IMR-90 (cell line): ENCODE results near the gene ZFHX3. TPM values are rescaled to one million over a fixed set of nuclear protein-coding genes. Genes with fewer than 3 reads are reported as not detected.

ENCODE experiments used
- ATAC-seq: fragments of 200-7000 bp; cut with Tn5 transposase; 2 replicates; pipeline ENCODE4 v1.9.1; 2020; ENCODE audit warnings: low read depth, mild to moderate bottlenecking, moderate library complexity
- BruUV-seq: library from RNA; stranded (reverse); fragments of 400-500 nt; replicated peaks from 2 replicates; lab custom pipeline; 2021; lab: Mats Ljungman, UMichigan
- CTCF ChIA-PET: fragments of 300-600 bp; formaldehyde crosslinking; extraction: SDS; loops from one replicate; lab custom pipeline; 2021; ENCODE audit warnings: antibody characterized with exemption; lab: Yijun Ruan, JAX
- POLR2A ChIA-PET: fragments of 300-600 bp; sonication (Branson Sonifier 250); formaldehyde crosslinking; loops from one replicate; lab custom pipeline; 2022; ENCODE audit warnings: antibody characterized with exemption; ENCODE audit not compliant: unreplicated experiment; lab: Charles Lee
- DNase-seq: peaks from one replicate; pipeline ENCODE4 v3.0.0; 2013
- H2AFZ ChIP-seq: replicated peaks from 2 replicates; pipeline ENCODE3; 2013; ENCODE audit warnings: low read length, mild to moderate bottlenecking; ENCODE audit not compliant: poor library complexity
- H2AK5ac ChIP-seq: 2 replicates; pipeline ENCODE4 v1.6.1; 2013; ENCODE audit warnings: low read depth, low read length, inconsistent platforms
- H2AK9ac ChIP-seq: replicated peaks from 2 replicates; pipeline ENCODE3; 2013; ENCODE audit warnings: mild to moderate bottlenecking, low read depth, low read length, moderate library complexity; ENCODE audit not compliant: poor library complexity
- H2BK120ac ChIP-seq: 2 replicates; pipeline ENCODE4 v1.6.1; 2013; ENCODE audit warnings: low read depth, low read length, inconsistent platforms
- H2BK15ac ChIP-seq: 3 replicates; pipeline ENCODE4 v1.6.1; 2013; ENCODE audit warnings: low read depth, low read length, inconsistent platforms
- H2BK20ac ChIP-seq: 2 replicates; pipeline ENCODE4 v1.6.1; 2013; ENCODE audit warnings: low read depth, mild to moderate bottlenecking, inconsistent platforms, low read length, moderate library complexity
- H2BK5ac ChIP-seq: 2 replicates; pipeline ENCODE4 v1.6.1; 2013; ENCODE audit warnings: mild to moderate bottlenecking, low read depth, low read length, inconsistent platforms; ENCODE audit not compliant: poor library complexity, severe bottlenecking
- H3K14ac ChIP-seq: replicated peaks from 2 replicates; pipeline ENCODE4 v1.6.1; 2013; ENCODE audit warnings: low read depth, low read length, inconsistent platforms
- H3K18ac ChIP-seq: 2 replicates; pipeline ENCODE4 v1.6.1; 2013; ENCODE audit warnings: low read depth, low read length, control low read depth
- H3K23ac ChIP-seq: 2 replicates; pipeline ENCODE4 v1.6.1; 2013; ENCODE audit warnings: low read depth, low read length, inconsistent platforms
- H3K27ac ChIP-seq: 2 replicates; pipeline ENCODE4 v1.5.1; 2013; ENCODE audit warnings: mild to moderate bottlenecking, control low read depth, low read length; ENCODE audit not compliant: insufficient read depth
- H3K27me3 ChIP-seq: 2 replicates; pipeline ENCODE4 v1.6.1; 2013; ENCODE audit warnings: low read length; ENCODE audit not compliant: control insufficient read depth, insufficient read depth
- H3K36me3 ChIP-seq: 2 replicates; pipeline ENCODE4 v1.6.1; 2013; ENCODE audit warnings: low read length, mixed read lengths; ENCODE audit not compliant: control insufficient read depth, insufficient read depth
- H3K4ac ChIP-seq: 2 replicates; pipeline ENCODE4 v1.6.1; 2013; ENCODE audit warnings: low read depth, low read length, inconsistent platforms
- H3K4me1 ChIP-seq: 2 replicates; pipeline ENCODE4 v1.6.1; 2013; ENCODE audit warnings: low read length, mixed read lengths; ENCODE audit not compliant: control insufficient read depth, insufficient read depth
- H3K4me2 ChIP-seq: 2 replicates; pipeline ENCODE4 v1.6.1; 2013; ENCODE audit warnings: low read depth, mild to moderate bottlenecking, control low read depth, low read length, moderate library complexity
- H3K4me3 ChIP-seq: 2 replicates; pipeline ENCODE4 v1.5.1; 2013; ENCODE audit warnings: low read depth, mild to moderate bottlenecking, control low read depth, low read length, moderate library complexity; ENCODE audit not compliant: insufficient read depth
- H3K56ac ChIP-seq: 2 replicates; pipeline ENCODE4 v1.6.1; 2013; ENCODE audit warnings: low read length, inconsistent platforms; ENCODE audit not compliant: insufficient read depth; ENCODE audit errors: extremely low read depth
- H3K79me1 ChIP-seq, 2 experiments: 2 replicates each; pipeline ENCODE4 v1.6.1; 2013; ENCODE audit warnings: low read length in 2 of 2, inconsistent platforms in 1 of 2, low read depth in 1 of 2
- H3K9ac ChIP-seq: 2 replicates; pipeline ENCODE4 v1.6.1; 2013; ENCODE audit warnings: low read depth, low read length, control low read depth
- H3K9me1 ChIP-seq: 2 replicates; pipeline ENCODE4 v1.6.1; 2013; ENCODE audit warnings: low read length, inconsistent platforms; ENCODE audit not compliant: insufficient read depth
- H3K9me3 ChIP-seq: 2 replicates; pipeline ENCODE4 v1.6.1; 2013; ENCODE audit warnings: low read length; ENCODE audit not compliant: control insufficient read depth, insufficient read depth
- H4K20me1 ChIP-seq: 2 replicates; pipeline ENCODE4 v1.6.1; 2013; ENCODE audit warnings: low read length, inconsistent platforms; ENCODE audit not compliant: insufficient read depth
- H4K5ac ChIP-seq: 2 replicates; pipeline ENCODE4 v1.6.1; 2013; ENCODE audit warnings: mild to moderate bottlenecking, low read depth, low read length, control low read depth
- H4K8ac ChIP-seq, 2 experiments: 2 replicates each; pipeline ENCODE4 v1.6.1; 2013; ENCODE audit warnings: low read depth in 2 of 2, low read length in 2 of 2, control low read depth in 1 of 2, inconsistent platforms in 1 of 2
- H4K91ac ChIP-seq: 2 replicates; pipeline ENCODE4 v1.6.1; 2013; ENCODE audit warnings: low read depth, low read length, inconsistent platforms; ENCODE audit not compliant: insufficient read depth
- MAFK ChIP-seq: IDR thresholded peaks from 2 replicates; pipeline ENCODE4 v1.6.1; 2012; ENCODE audit warnings: low read depth, low read length, improper control_type of control experiment
- MXI1 ChIP-seq: IDR thresholded peaks from 2 replicates; pipeline ENCODE4 v1.6.1; 2012; ENCODE audit warnings: low read depth, mild to moderate bottlenecking, low read length, moderate library complexity, borderline replicate concordance
- POLR2A ChIP-seq: IDR thresholded peaks from 2 replicates; pipeline ENCODE4 v1.6.1; 2012; ENCODE audit warnings: mild to moderate bottlenecking, low read depth, low read length
- USF2 ChIP-seq: fragments of 150-350 bp; IDR thresholded peaks from 2 replicates; pipeline ENCODE4 v1.6.1; 2017; ENCODE audit warnings: mild to moderate bottlenecking, antibody characterized with exemption, low read length, low read depth
- WGBS, 2 experiments: methylation state at CpG; one replicate each; pipeline versions ENCODE4 v1.1.5 to v1.1.7; 2013; ENCODE audit warnings: missing lambda C conversion rate in 2 of 2; ENCODE audit not compliant: insufficient read length in 1 of 2; ENCODE audit errors: extremely low coverage in 2 of 2; 5-methylcytosine and 5-hydroxymethylcytosine counted together
- dilution Hi-C: fragments of 300-500 bp; cut with HindIII; formaldehyde crosslinking; loops from one replicate; pipeline ENCODE4 v1.14.3; 2018; ENCODE audit warnings: low sequenced_read_pairs; ENCODE audit not compliant: unreplicated experiment
- in situ Hi-C: fragments of 300-500 bp; cut with MboI; formaldehyde crosslinking; loops from 3 replicates; pipeline ENCODE4 v1.14.3; 2019; ENCODE audit warnings: low sequenced_read_pairs, inconsistent platforms, mixed read lengths
- intact Hi-C: fragments of 100-400 bp; cut with micrococcal nuclease; formaldehyde crosslinking; loops from 2 replicates; pipeline ENCODE4 v1.10.0; 2022
- polyA plus RNA-seq, 3 experiments: library from polyadenylated mRNA; depleted of rRNA; stranded (reverse); fragments of >200 nt; gene quantifications; 2 replicates each; pipeline ENCODE4 v1.2.3, GENCODE V29; 2012; ENCODE audit warnings: low replicate concordance in 1 of 3
- total RNA-seq: library from RNA; depleted of rRNA; stranded (reverse); fragments of >200 nt; gene quantifications from 2 replicates; pipeline ENCODE4 v1.2.3, GENCODE V29; 2012
- TF ChIP-seq, protein P1 (sequence below): conservative IDR thresholded peaks from 2 replicates; pipeline ENCODE4 v1.5.1; 2012; ENCODE audit warnings: mild to moderate bottlenecking, low read depth, low read length, improper control_type of control experiment

Gene ZFHX3
- total and polyA plus RNA-seq, 2 of the 4 experiments (the other 2 are of a cell fraction): 1.4 to 1.7 TPM

GRCh38 chr16:72969146-72969545 is 78.8 kb downstream of the ZFHX3 start:
- no peak overlapping the region for H2AFZ ChIP-seq
- H2BK5ac ChIP-seq: no peak overlapping the region
- no peak overlapping the region for H3K4ac ChIP-seq
- ChIA-PET CTCF (no interaction called here), POLR2A (interaction anchor here (0.5 kb wide), 1 partner anchor 234 kb away, joined by 5 read pairs; no protein-coding TSS in a partner anchor)
- H4K5ac ChIP-seq: no peak overlapping the region
- no peak overlapping the region for H2AK5ac ChIP-seq
- dilution Hi-C loops (no loop called here), intact Hi-C loops (no loop called here), in situ Hi-C loops (no loop called here)
- H3K9me1 ChIP-seq: peaks cover 2% of the 10 kb centered on the region; the same call in 1 of the 2 replicates
- no peak overlapping the region for H3K4me2 ChIP-seq
- no peak overlapping the region for H4K8ac ChIP-seq
- no peak for DNase-seq
- no peaks in the 10 kb centered on the region for H3K9me3 ChIP-seq
- H3K14ac ChIP-seq: no peak overlapping the region
- H2BK120ac ChIP-seq: no peak overlapping the region
- no peak overlapping the region for H3K18ac ChIP-seq
- no peaks in the 10 kb centered on the region for H3K27me3 ChIP-seq
- no peak overlapping the region for H3K9ac ChIP-seq
- no peak overlapping the region for H3K27ac ChIP-seq
- no peak for ATAC-seq
- no peak overlapping the region for H3K4me3 ChIP-seq
- no CpG with 5 or more reads among the region's 7 CpGs for WGBS, 2 experiments
- H2BK20ac ChIP-seq: no peak overlapping the region
- TF ChIP-seq, protein P1, sequence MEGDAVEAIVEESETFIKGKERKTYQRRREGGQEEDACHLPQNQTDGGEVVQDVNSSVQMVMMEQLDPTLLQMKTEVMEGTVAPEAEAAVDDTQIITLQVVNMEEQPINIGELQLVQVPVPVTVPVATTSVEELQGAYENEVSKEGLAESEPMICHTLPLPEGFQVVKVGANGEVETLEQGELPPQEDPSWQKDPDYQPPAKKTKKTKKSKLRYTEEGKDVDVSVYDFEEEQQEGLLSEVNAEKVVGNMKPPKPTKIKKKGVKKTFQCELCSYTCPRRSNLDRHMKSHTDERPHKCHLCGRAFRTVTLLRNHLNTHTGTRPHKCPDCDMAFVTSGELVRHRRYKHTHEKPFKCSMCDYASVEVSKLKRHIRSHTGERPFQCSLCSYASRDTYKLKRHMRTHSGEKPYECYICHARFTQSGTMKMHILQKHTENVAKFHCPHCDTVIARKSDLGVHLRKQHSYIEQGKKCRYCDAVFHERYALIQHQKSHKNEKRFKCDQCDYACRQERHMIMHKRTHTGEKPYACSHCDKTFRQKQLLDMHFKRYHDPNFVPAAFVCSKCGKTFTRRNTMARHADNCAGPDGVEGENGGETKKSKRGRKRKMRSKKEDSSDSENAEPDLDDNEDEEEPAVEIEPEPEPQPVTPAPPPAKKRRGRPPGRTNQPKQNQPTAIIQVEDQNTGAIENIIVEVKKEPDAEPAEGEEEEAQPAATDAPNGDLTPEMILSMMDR: no peak
- no peak for TF ChIP-seq POLR2A
- no peak for TF ChIP-seq USF2
- no peak for TF ChIP-seq MAFK
- no peak for TF ChIP-seq MXI1
- H3K4me1 ChIP-seq: no peaks in the 10 kb centered on the region
- H4K20me1 ChIP-seq: peaks cover 18% of the 10 kb centered on the region; the same call in 1 of the 2 replicates
- H4K91ac ChIP-seq: no peak overlapping the region
- BruUV-seq: no TSS peak
- no peaks in the 10 kb centered on the region; the same call in 1 of the 2 replicates for H3K36me3 ChIP-seq
- no peak overlapping the region for H3K56ac ChIP-seq
- peaks cover 37 to 57% of the 10 kb centered on the region in 2 experiments for H3K79me1 ChIP-seq
- H3K23ac ChIP-seq: no peak overlapping the region
- H2BK15ac ChIP-seq: no peak overlapping the region
- no peak overlapping the region for H2AK9ac ChIP-seq
